GM12872 (cell line): ENCODE measurements around the gene STAT4.

ENCODE experiments used
- TF ChIP-seq, protein P1 (sequence below): IDR thresholded peaks from 3 replicates; pipeline ENCODE4 v1.5.1; 2011; ENCODE audit warnings: low read depth, mild to moderate bottlenecking, low read length, moderate library complexity; ENCODE audit not compliant: insufficient read depth

Gene STAT4

DNA sequence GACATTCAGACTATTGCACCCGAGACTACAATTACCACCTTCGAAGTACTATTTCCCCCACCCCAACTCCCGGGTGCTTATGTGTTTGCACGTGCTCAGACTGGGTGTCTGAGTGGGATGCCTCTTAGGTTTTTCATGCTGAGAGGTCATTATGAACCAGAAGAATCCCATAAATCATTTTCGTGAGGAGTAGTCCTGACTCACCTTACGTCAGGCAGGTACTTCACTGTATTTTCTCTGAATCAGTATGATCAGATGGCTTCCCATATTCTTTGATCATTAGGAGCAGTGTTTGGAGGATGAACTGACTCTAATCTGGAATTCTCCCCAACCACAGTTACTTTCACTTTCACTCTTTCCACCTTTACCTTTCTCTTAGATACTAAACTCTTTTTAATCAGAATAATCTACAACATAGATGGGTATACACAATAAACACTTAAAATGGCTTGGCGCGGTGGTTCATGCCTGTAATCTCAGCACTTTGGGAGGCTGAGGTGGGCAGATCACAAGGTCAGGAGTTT, 38.4 kb upstream of the STAT4 start:
- TF ChIP-seq, protein P1, sequence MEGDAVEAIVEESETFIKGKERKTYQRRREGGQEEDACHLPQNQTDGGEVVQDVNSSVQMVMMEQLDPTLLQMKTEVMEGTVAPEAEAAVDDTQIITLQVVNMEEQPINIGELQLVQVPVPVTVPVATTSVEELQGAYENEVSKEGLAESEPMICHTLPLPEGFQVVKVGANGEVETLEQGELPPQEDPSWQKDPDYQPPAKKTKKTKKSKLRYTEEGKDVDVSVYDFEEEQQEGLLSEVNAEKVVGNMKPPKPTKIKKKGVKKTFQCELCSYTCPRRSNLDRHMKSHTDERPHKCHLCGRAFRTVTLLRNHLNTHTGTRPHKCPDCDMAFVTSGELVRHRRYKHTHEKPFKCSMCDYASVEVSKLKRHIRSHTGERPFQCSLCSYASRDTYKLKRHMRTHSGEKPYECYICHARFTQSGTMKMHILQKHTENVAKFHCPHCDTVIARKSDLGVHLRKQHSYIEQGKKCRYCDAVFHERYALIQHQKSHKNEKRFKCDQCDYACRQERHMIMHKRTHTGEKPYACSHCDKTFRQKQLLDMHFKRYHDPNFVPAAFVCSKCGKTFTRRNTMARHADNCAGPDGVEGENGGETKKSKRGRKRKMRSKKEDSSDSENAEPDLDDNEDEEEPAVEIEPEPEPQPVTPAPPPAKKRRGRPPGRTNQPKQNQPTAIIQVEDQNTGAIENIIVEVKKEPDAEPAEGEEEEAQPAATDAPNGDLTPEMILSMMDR, result no peak

DNA sequence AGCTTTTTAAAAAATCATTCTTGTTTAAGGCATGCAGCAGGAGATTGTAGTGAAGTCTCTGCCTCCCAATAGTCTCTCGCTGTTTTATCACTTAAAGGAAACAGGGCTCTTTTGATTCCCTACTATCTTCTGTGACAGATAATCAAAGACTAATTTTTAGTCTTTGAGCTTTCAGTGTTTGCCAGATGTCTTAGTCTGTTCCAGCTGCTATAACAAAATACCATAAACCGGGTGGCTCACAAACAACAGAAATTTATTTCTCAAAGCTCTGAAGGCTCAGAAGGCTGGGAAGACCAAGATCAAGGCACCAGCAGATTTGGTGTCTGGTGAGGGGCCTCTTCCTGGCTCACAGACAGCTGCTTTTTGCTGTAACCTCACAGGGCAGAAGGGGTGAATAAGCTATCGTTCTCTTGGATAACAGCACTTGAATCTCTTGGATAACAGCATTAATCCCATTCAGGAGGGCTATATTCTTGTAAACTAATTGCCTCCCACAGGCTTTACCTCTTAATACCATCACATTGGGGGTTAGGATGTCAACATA, 37.8 kb upstream of the STAT4 start:
- TF ChIP-seq, protein P1, result no peak

DNA sequence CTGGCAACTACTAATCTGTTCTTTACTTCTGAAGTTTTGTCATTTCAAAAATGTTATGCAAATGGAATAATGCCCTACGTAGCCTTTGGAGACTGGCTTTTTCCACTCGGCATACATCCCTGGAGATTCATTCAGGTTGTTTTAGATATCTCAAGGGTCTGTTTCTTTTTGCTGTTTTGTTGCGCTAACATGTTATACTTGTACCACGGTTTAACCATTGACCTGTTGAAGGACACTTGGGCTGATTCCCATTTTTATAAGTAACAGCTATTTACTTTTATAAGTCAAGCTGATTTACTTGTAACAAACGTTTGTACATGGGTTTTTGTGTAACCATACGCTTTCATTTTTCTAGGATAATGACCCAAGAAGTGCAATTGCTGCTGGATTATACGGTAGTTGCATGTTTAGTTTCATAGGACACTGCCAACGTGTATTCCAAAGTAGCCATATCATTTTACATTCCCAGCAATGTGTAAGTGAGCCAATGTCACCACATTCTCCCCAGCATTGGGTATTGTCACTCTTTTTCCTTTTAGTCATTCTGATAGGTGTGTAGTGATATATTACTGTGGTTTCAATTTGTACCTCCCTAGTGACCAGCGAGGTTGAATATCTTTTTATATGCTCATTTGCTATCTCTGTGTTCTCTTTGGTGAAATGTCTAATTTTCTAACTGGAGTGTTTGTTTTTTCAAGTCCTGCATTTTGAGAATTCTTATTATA, 36.5 kb upstream of the STAT4 start:
- TF ChIP-seq, protein P1, result no peak

DNA sequence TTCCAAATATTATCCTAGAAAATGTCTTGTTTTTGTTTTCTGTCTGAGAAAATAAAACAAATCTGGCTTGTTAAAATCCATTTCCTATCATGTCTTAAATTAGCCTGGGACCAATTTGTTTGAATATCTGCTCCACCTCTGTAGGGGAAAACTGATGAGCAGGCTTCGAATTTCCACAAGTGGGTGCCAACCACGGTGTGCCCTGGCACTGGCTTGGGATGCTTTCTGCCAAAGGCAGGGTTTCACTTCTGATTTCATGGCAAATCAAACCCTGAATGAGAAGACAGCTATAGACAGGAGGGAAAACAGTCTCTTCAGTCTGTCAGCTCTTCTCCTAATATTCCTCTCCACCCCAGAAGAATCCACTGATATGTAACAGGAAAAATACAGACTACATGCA, 33.7 kb upstream of the STAT4 start:
- TF ChIP-seq, protein P1, result no peak

DNA sequence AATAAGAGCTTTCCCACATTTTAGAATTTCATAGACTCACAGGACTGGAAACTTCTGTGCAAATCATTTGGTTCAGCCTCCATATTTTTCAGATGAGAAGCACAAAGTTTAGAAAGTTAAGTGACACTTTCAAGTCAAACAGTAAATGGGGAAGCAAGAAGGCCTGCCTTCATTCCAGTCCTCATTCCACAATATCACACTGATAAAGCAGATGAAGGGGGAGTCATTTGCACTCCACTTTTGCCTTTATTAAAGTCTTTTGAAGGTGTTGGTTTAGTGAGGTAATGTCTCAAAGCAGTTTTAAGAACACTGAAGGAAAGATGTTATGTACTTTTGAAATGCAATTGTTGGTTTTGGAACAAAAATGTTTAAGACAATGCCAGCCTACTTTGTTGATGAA, 32.7 kb upstream of the STAT4 start:
- TF ChIP-seq, protein P1, result no peak

DNA sequence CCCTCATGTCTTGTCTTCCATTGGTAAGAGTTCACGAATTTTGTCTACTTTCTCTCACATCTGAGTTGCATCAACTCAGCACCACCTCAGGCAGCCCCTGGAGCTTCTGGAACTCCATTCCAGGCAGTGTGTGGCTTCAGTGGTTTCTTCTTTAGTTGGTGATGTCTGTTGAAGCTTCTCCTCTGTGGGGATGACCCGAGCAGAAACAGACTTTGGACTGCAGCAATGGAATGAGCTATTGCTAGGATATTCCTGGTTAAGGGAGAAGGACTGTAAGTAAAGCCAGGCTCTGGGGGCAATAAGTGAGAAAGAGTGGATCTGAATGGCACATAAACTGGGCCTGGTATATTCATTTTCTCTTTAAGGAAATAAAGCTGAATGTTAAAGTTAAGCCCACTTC, 32.3 kb upstream of the STAT4 start:
- TF ChIP-seq, protein P1, result no peak

DNA sequence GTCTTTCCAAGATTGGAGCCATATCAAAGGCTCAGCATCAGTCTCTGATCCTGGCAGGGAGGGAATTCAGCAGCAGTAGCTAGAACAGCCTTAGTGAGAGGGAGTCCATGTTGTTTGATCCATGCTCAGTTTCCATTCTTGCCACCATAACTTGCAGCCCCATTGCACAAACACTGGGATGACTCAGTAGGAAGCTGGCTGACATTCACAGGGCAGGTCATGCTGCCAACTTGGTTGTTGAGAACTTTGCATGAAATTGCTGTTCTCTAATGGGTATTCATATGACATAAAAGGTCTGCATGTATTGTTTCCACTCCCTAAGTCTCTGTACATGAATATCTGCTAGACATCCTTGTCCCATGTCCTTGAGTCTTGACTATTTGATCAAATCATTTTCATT, 29.9 kb upstream of the STAT4 start:
- TF ChIP-seq, protein P1, result no peak
